ENCODE measurements around the gene DCAF11.

The DCAF11 gene

DNA sequence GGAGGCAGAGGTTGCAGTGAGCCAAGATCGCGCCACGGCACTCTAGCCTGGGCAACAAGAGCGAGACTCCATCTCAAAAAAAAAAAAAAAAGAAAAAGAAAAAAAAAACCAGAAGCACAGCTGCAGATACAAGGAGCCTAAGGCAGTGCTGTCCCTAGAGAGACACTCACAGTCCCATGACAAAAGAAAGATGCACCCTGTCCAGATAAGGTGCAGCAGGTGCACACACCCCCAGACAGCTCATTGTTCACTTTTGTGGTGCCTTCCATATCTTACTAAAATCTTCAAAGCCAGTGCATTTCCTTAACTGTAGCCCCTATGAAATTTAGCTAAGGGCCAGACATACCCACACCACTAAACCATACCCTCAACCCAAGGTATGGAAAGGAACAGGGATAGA is 7.8 kb downstream of the DCAF11 start:
- no peak for TF ChIP-seq CTCF (IDR thresholded peaks at IDR 0.05; ENCODE audit: low read depth, low read length, missing control alignments)
- no peak for DNase-seq (ENCODE audit: low read depth)
- H3K4me3 ChIP-seq (ENCODE audit: low read depth, low read length) = no peak overlapping the region

DNA sequence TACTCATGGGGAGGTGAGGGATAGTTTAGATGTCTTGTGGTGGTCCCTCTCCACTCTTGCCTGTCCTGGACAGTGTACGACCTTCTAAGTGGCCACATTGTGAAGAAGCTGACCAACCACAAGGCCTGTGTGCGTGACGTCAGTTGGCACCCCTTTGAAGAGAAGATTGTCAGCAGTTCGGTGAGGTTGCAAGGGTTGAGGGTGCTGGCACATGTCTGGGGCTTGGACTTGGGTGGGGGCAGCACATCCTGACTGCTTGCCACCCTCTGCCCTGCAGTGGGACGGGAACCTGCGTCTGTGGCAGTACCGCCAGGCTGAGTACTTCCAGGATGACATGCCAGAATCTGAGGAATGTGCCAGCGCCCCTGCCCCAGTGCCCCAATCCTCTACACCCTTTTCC is 8.3 kb downstream of the DCAF11 start:
- H3K4me3 ChIP-seq (ENCODE audit: low read depth, low read length) = no peak overlapping the region
- no peak for DNase-seq (ENCODE audit: low read depth)
- TF ChIP-seq CTCF (IDR thresholded peaks at IDR 0.05; ENCODE audit: low read depth, low read length, missing control alignments) = no peak

DNA sequence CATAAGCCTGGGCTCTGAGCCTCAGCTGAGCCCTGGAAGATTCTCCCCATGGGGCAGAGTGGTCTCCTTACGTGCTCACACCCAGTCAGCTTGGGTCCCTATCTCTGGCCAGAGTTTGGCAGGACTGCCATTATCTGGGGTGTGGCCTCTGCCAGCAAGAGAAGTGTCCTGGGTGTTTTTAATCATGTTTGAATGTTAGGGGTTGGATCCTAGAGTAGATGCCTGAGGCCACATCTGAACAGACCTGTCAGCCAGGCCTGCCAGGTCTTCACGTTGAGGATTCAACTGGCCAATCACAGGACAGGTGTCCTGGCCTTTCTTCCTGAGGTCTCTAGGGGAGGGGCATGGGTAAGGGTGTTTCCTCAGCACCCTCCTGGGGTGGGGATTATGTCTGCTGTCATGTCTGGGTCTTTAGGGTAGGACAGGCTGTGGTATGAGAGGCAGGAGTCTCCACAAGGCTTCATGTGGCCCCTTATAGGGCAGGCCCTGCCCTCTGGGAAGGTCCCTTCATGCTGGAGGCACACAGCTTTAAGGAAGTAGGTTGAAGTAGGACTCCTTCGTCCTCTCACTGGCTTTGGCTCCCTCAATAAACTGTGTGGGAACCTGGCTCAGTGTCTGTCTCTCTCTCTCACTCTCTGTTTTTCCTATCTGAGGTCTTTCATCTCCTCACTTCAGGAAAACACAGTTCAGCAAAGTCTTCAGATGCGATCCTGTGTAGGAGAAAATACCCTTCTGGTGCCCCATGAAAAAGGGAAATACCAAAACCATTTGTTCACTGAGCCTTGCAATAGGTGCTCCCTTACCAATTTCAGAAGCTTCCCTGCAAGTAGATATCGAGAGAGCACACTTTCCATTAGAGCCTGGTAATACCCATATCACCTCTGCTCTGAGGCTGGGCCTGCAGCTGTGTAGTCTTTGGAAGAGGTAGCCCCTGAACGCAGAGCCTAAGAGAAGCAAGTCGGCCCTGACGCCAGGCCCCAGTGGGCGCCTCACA is 9.1 kb downstream of the DCAF11 start:
- TF ChIP-seq CTCF (IDR thresholded peaks at IDR 0.05; ENCODE audit: low read depth, low read length, missing control alignments) = no peak
- DNase-seq (ENCODE audit: low read depth) = no peak
- no peak overlapping the region for H3K4me3 ChIP-seq (ENCODE audit: low read depth, low read length)

DNA sequence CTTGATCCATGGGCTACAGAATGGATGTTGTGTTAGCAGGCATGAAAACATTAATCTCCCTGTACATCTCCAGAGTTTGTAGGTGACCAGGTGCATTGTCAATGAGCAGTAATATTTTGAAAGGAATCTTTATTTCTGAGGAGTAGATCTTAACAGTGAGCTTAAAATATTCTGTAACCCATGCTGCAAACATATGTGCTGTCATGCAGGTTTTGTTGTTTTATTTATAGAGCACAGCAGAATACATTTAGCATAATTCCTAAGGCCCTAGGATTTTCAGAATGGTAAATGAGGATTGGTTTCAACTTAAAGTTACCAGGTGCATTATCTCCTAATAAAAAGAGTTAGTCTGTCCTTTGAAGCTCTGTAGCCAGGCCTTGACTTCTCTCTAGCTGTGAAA is 12.4 kb downstream of the DCAF11 start:
- no peak for TF ChIP-seq CTCF (IDR thresholded peaks at IDR 0.05; ENCODE audit: low read depth, low read length, missing control alignments)

GRCh38 chr14:24127673-24128072 is 13.1 kb downstream of the DCAF11 start:
- TF ChIP-seq CTCF (IDR thresholded peaks at IDR 0.05; ENCODE audit: low read depth, low read length, missing control alignments) = no peak
- DNase-seq (ENCODE audit: low read depth) = no peak
- no peak overlapping the region for H3K4me3 ChIP-seq (ENCODE audit: low read depth, low read length)

More for the DNA sequence above, 12.4 kb downstream of the DCAF11 start:
- no peak overlapping the region for H3K4me3 ChIP-seq (ENCODE audit: low read depth, low read length)
- DNase-seq (ENCODE audit: low read depth) = no peak

- H3K4me3 ChIP-seq (ENCODE audit: low read depth, low read length) = no peak overlapping the region
- no peak for DNase-seq (ENCODE audit: low read depth)
- TF ChIP-seq CTCF (IDR thresholded peaks at IDR 0.05; ENCODE audit: low read depth, low read length, missing control alignments) = no peak
Measured at GRCh38 chr14:24129410-24129998, 14.9 kb downstream of the DCAF11 start.
